ENCODE results near the gene UHRF1.
"Not testable (repeated sequence)": the region's sequence is repeated elsewhere in the genome, so short reads cannot be mapped to it uniquely, and the experiment has no call there.

DNA sequence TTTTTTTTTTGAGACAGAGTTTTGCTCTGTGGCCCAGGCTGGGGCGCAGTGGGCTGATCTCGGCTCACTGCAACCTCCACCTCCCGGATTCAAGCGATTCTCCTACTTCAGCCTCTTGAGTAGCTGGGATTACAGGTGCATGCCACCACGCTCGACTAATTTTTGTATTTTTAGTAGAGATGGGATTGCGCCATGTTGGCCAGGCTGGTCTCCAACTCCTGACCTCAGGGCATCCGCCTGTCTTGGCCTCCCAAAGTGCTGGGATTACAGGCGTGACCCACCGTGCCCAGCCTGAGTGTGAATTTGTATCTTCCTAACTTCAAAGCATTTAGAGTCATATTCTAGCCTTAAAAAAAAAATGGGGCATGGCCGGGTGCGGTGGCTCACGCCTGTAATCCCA lies 66.3 kb downstream of the UHRF1 start:
- TF ChIP-seq, protein P1, sequence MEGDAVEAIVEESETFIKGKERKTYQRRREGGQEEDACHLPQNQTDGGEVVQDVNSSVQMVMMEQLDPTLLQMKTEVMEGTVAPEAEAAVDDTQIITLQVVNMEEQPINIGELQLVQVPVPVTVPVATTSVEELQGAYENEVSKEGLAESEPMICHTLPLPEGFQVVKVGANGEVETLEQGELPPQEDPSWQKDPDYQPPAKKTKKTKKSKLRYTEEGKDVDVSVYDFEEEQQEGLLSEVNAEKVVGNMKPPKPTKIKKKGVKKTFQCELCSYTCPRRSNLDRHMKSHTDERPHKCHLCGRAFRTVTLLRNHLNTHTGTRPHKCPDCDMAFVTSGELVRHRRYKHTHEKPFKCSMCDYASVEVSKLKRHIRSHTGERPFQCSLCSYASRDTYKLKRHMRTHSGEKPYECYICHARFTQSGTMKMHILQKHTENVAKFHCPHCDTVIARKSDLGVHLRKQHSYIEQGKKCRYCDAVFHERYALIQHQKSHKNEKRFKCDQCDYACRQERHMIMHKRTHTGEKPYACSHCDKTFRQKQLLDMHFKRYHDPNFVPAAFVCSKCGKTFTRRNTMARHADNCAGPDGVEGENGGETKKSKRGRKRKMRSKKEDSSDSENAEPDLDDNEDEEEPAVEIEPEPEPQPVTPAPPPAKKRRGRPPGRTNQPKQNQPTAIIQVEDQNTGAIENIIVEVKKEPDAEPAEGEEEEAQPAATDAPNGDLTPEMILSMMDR (IDR thresholded peaks at IDR 0.05), result not testable (repeated sequence)
- TF ChIP-seq POLR2A (IDR thresholded peaks at IDR 0.05), result not testable (repeated sequence)

Data from breast epithelium (tissue), 3 donors.